ENCODE data around the gene FAM120AOS.

The FAM120AOS gene

GRCh38 chr9:93436655-93437407 is 16.6 kb downstream of the FAM120AOS start:
- no peak for DNase-seq

DNA sequence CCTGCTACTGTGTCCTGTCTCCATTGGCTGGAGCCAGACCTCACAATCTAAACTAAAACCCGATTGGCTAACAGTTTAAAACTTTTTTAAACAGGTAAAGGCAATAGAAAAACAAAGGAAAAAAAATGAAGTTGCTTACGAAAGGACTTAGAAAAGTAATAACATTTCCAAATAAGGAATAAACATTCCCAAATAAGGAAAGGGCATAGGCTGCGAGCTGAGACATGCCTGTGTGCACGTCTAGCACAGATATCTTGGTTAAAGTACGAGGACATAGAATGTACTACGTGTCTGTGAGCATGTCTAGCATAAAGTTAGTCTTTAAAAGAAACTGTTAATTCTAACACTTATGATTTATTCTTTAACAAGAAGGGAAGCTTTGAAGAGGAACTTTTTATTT is 17.2 kb downstream of the FAM120AOS start:
- no peak for DNase-seq

GRCh38 chr9:93435386-93435785 is 18.0 kb downstream of the FAM120AOS start:
- no peak for DNase-seq

- no peak for DNase-seq
These were observed 19.3 kb downstream of the FAM120AOS start for GRCh38 chr9:93434056-93434455.

DNA sequence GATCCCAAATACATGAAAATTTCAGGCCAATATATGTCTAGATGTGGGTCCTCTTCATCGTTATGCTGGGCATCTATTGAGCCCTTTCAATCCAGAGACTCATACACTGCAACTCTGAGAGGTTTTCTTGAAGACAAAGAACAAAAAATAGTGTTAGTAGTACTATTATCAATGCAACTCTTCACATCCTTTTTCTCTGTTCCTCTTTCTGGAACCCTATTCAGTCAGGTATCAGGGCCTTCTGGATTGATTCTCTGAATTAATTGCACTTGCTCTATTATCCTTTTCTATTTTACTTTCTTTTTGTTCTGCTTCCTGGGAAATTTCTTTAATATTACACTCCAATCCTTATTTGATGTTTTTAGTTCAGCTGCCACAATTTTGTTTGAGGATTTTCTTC is 20.4 kb downstream of the FAM120AOS start:
- no peak for DNase-seq

DNA sequence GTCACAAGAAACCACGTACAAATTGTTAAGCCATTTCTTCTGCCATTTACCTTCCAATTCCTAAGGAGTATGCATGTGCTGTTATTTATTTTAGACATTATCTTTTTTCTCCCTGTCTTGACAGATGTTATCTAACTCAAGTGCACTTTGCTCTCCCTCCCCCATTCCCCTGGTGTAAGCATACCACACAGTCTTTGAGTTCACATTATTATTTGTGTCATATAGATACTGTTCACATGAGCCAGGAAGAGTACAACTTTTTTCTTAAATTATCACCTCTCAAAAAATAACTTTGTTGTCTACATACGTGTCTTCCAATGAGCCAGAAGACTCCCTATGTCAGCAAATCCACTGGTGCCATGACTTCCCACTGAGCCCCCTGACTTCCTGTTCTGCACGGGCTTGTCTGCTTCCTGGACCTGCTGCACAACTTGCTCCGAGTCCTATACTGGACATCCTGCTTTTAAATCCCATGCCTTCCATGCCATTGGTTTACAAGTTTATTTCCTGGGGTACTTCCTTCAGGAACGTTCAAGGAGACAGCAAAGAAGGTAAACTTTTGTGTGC is 21.8 kb downstream of the FAM120AOS start:
- DNase-seq: no peak

DNA sequence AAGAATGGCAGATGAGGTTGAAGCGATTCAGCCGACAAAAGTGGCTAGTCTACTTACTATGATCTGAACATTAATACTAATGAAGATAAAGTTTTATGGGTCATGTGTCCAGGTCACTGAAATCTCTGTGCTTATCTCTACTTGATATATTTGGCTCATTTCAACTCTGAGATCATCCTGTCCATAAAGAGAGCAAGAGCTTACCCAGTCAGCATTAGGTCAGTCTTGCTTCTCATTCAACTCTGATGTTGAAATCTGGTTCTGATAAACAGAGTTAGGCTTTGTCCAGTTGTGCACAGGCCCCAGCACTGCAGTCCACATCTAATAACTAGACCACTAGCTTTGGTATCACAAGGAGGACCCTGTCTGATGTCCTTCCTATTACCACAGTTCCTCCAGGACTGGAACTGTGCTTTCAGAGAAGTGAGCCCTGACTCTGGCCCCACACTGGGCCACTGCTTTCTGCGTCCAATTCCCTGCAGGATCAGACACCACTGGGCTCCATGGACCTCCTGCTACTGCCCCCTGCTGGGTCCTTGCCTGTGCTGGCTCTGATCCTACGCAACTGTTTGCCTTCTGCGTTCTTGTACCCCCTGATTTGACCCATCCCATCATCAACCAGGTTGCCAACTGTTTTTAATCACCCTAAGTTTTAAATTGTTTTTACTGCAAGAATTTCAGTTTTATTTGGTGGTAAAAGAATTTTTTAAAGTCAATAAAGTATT is 25.6 kb downstream of the FAM120AOS start:
- DNase-seq: no peak

DNA sequence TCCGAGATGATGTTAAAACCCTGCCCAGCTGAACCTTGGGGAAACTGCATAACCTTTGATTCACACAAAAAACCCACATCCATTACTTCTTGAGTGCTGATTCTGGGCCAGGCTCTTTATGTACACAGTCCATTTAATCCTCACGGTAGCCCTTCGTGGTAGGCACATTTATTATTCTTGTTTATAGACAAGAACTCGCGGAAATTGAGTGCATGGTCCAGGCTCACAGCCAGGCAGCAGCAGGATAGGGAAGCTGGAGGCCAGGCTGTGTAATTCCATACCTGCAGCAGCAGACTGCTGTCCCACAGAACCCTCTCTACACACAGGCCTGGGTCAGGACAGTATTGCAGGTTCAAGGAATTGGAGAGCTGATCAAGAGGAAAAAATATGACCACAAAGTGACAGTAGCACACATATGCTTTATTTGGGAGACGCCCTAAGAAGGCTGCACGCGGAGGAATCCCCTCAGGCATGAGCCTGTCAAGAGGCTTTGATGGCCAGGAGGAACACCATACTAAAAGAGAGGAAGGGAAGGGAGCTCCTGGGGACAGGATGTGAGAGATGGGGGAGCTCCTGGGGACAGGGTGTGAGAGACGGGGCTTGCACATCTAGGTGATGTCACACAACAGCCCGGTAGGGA is 30.3 kb downstream of the FAM120AOS start:
- DNase-seq: no peak

DNA sequence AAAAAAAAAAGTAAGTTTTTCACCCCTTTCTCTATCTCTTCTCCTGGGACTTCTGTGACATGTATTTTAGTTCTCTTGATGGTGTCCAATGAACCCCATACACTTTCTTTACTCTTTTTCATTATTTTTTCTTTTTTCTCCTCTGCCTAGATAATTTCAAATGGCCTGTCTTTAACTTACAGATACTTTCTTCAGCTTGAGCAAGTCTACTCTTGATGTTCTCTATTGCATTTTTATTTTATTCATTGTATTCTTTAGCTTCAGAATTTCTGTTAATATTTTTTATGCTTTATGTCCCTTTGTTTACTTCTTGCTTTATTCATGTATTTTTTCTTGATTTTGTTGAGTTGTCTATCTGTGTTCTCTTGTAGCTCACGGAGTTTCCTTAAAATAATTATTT is 34.4 kb downstream of the FAM120AOS start:
- no peak for DNase-seq

GRCh38 chr9:93417538-93417937 is 35.8 kb downstream of the FAM120AOS start:
- DNase-seq: no peak

GRCh38 chr9:93416530-93417235 is 36.7 kb downstream of the FAM120AOS start:
- DNase-seq: no peak

- DNase-seq: no peak
These were observed 38.1 kb downstream of the FAM120AOS start for GRCh38 chr9:93415176-93415690.

- DNase-seq: no peak
These were observed 39.9 kb downstream of the FAM120AOS start for GRCh38 chr9:93413530-93413929.

DNA sequence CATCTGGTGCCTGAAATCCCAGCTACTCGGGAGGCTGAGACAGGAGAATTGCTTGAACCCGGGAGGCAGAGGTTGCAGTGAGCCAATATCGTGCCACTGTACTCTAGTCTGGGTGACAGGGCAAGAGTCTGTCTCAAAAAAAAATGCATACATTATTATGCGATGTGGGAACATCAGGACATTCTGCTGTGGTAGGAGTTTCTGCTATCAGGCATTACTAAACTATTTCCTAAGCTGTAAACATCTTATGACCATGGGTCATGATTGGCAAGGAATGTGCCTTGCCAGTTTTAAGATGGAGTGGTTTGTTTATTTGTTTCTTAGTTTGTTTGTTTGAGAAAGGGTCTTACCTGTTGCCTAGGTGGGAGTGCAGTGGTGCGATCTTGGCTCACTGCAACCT is 47.0 kb downstream of the FAM120AOS start:
- DNase-seq: no peak

DNA sequence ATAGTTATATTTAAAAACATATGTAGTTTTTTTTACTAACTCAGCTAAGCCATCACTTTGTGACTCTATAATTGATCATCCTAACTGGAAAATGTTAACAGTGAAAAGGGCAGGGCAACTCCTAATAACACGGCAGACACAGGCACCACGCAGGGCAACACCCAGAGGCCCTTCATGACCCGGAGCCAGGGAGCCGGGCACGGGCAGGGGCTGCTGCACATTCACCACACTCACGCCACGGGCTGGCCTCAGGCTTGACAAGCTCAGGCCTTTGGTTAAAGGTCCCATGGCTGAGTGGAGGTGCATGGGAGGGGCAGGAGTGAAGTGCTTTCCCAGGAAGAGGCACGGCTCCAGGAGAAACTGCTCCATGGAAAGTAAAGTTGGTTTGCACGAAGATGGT is 54.9 kb downstream of the FAM120AOS start:
- no peak for DNase-seq

DNA sequence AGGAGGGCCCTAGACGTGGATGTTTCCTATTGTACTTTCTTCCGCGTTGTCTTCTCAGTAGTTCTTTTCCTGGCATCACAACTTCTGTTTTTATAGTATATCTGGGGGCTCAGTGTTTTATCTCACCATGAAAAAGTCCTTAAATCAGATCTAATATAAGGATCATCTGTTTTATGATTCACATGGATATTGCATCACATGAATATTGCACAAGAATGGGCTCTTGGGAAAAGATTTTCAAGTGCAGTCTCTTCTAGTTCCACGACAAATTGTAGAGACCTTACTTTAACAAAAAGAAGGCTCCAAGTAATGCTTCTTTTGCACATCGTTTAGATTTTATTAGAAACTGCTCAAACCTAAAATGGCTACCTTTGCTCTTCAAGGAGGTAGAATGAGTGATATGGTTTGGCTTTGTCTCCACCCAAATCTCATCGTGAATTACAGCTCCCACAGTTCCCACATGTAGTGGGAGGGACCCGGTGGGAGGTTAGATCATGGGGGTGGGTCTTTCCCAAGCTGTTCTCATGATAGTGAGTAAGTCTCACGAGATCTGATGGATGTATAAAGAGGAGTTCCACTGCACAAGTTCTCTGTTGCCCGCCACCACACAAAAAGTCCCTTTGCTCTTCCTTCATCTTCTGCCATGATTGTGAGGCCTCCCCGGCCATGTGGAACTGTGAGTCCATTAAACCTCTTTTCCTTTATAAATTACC is 55.6 kb downstream of the FAM120AOS start:
- no peak for DNase-seq

Measured in NCI-H510A (cell line).